ENCODE results near the gene TRMT1.

DNA sequence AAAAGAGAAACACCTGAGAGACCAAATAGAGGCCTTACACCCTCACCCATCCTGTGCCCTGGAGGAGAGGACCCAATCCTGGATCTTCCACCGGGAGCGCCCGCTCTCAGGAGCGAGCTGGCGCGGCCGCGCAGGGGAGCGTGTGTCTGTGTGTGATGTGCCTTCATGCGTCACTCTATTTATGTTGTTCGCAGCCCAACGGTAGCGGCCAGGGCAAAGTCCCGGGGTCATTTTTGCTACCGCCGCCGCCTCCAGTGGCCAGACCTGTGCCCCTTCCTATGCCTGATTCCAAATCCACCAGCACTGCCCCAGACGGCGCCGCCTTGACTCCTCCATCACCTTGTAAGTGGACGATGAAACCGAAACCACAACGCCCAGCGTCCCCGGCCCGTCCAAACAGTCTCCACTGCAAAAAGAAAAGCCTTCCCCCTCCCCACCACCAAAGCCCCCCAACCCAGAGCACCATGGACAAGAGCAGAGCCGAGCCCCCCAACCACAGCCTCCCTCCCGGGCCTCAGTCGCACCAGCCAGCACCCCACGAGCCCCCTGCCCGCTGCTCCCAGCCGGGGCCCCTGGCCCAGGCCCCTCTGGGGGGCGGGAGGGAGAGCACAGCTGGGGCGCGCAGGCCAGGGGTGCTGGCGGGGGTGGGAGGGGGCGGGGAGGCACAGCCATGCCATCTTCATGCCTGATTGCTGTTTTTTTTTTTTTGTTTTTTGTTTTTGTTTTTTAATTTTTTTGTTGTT, 28.6 kb downstream of the TRMT1 start:
- TF ChIP-seq POLR2A (IDR thresholded peaks at IDR 0.05; ENCODE audit: control extremely low read depth in 1 of 2, low read depth in 2 of 2, low read length in 2 of 2) (no peak), JUND (IDR thresholded peaks at IDR 0.05; ENCODE audit: low read length) (no peak), HDAC6 (IDR thresholded peaks at IDR 0.05; ENCODE audit: low read depth, low read length) (no peak), EP300 (IDR thresholded peaks at IDR 0.05; ENCODE audit: borderline replicate concordance in 1 of 2, low read depth in 2 of 2, low read length in 2 of 2) (no peak), JUN (IDR thresholded peaks at IDR 0.05; ENCODE audit: low read depth, low read length) (no peak), TEAD4 (IDR thresholded peaks at IDR 0.05; ENCODE audit: low read depth, low read length) (no peak), YY1 (IDR thresholded peaks at IDR 0.05; ENCODE audit: low read depth, low read length) (no peak)
- TF ChIP-seq, protein P1, sequence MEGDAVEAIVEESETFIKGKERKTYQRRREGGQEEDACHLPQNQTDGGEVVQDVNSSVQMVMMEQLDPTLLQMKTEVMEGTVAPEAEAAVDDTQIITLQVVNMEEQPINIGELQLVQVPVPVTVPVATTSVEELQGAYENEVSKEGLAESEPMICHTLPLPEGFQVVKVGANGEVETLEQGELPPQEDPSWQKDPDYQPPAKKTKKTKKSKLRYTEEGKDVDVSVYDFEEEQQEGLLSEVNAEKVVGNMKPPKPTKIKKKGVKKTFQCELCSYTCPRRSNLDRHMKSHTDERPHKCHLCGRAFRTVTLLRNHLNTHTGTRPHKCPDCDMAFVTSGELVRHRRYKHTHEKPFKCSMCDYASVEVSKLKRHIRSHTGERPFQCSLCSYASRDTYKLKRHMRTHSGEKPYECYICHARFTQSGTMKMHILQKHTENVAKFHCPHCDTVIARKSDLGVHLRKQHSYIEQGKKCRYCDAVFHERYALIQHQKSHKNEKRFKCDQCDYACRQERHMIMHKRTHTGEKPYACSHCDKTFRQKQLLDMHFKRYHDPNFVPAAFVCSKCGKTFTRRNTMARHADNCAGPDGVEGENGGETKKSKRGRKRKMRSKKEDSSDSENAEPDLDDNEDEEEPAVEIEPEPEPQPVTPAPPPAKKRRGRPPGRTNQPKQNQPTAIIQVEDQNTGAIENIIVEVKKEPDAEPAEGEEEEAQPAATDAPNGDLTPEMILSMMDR (IDR thresholded peaks at IDR 0.05; ENCODE audit: control extremely low read depth in 1 of 3, insufficient read depth in 1 of 3, low read depth in 1 of 3, low read length in 3 of 3), result no peak
- TF ChIP-seq, protein P2, sequence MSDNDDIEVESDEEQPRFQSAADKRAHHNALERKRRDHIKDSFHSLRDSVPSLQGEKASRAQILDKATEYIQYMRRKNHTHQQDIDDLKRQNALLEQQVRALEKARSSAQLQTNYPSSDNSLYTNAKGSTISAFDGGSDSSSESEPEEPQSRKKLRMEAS (IDR thresholded peaks at IDR 0.05), result no peak
- TF ChIP-seq, protein P3, sequence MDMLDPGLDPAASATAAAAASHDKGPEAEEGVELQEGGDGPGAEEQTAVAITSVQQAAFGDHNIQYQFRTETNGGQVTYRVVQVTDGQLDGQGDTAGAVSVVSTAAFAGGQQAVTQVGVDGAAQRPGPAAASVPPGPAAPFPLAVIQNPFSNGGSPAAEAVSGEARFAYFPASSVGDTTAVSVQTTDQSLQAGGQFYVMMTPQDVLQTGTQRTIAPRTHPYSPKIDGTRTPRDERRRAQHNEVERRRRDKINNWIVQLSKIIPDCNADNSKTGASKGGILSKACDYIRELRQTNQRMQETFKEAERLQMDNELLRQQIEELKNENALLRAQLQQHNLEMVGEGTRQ (IDR thresholded peaks at IDR 0.05; ENCODE audit: low read length), result no peak

All from H1 (cell line).